DOHH2 (cell line): Measurements from ENCODE around the gene ITGA8.

Experiments
- H3F3A ChIP-seq: fragments of 200-600 bp; sonication (generic), shearing (Covaris generic); 2 replicates; pipeline ENCODE4 v1.6.0; 2016; ENCODE audit warnings: antibody characterized with exemption, mild to moderate bottlenecking; ENCODE audit not compliant: control insufficient read depth, insufficient read depth
- H3K27ac ChIP-seq: fragments of 200-600 bp; sonication (generic); 2 replicates; pipeline ENCODE4 v1.5.1; 2014; ENCODE audit warnings: low read depth, mild to moderate bottlenecking, low read length, moderate library complexity
- H3K27me3 ChIP-seq: fragments of 200-600 bp; sonication (generic); 2 replicates; pipeline ENCODE4 v1.6.1; 2014; ENCODE audit warnings: mild to moderate bottlenecking, low read length, mixed read lengths; ENCODE audit not compliant: control insufficient read depth
- H3K36me3 ChIP-seq: fragments of 200-600 bp; sonication (generic); 2 replicates; pipeline ENCODE4 v1.6.1; 2014; ENCODE audit warnings: mild to moderate bottlenecking, low read length, moderate library complexity, mixed read lengths; ENCODE audit not compliant: control insufficient read depth
- H3K4me1 ChIP-seq: fragments of 200-600 bp; sonication (generic); 2 replicates; pipeline ENCODE4 v1.6.1; 2014; ENCODE audit warnings: mild to moderate bottlenecking, low read length, mixed read lengths; ENCODE audit not compliant: control insufficient read depth
- H3K4me2 ChIP-seq: fragments of 200-600 bp; sonication (generic); 2 replicates; pipeline ENCODE4 v1.6.0; 2014; ENCODE audit warnings: mild to moderate bottlenecking, low read length, moderate library complexity
- H3K4me3 ChIP-seq: fragments of 200-600 bp; sonication (generic); 2 replicates; pipeline ENCODE4 v1.5.1; 2014; ENCODE audit warnings: mild to moderate bottlenecking, low read length, mixed read lengths
- H3K79me2 ChIP-seq: fragments of 200-600 bp; sonication (generic); 2 replicates; pipeline ENCODE4 v1.6.1; 2014; ENCODE audit warnings: mild to moderate bottlenecking, low read length, mixed read lengths; ENCODE audit not compliant: control insufficient read depth
- H3K9me2 ChIP-seq: fragments of 200-600 bp; sonication (generic); replicated peaks from 2 replicates; pipeline ENCODE4 v1.6.1; 2014; ENCODE audit warnings: mild to moderate bottlenecking, low read length, mixed read lengths; ENCODE audit not compliant: control insufficient read depth
- H3K9me3 ChIP-seq: fragments of 200-600 bp; sonication (generic); 2 replicates; pipeline ENCODE4 v1.6.1; 2014; ENCODE audit warnings: antibody characterized with exemption, low read length, mixed read lengths; ENCODE audit not compliant: control insufficient read depth, insufficient read depth
- H4K20me1 ChIP-seq: fragments of 200-600 bp; sonication (generic); 2 replicates; pipeline ENCODE4 v1.6.0; 2014; ENCODE audit warnings: low read depth, mild to moderate bottlenecking, antibody characterized with exemption, low read length, moderate library complexity; ENCODE audit not compliant: control insufficient read depth, insufficient read depth
- CTCF ChIP-seq: fragments of 200-600 bp; sonication (generic); IDR thresholded peaks from one replicate; pipeline ENCODE4 v1.5.1; 2014; ENCODE audit warnings: antibody characterized with exemption, mild to moderate bottlenecking, low read depth, low read length; ENCODE audit not compliant: poor library complexity, severe bottlenecking
- EZH2phosphoT487 ChIP-seq: fragments of 200-600 bp; sonication (generic); IDR thresholded peaks from 2 replicates; pipeline ENCODE4 v1.6.1; 2017; ENCODE audit warnings: borderline replicate concordance, mild to moderate bottlenecking, antibody characterized with exemption, low read length, moderate library complexity, mixed read lengths

The ITGA8 gene

GRCh38 chr10:15735763-15736162 lies 16.0 kb upstream of the ITGA8 start:
- Histone ChIP-seq H3K9me2 (no peaks in the 10 kb centered on the region), H3K4me2 (no peak overlapping the region), H3K79me2 (no peaks in the 10 kb centered on the region), H3K4me1 (no peaks in the 10 kb centered on the region), H3K9me3 (no peaks in the 10 kb centered on the region), H3K4me3 (no peak overlapping the region), H4K20me1 (no peaks in the 10 kb centered on the region), H3K36me3 (no peaks in the 10 kb centered on the region), H3F3A (no peaks in the 10 kb centered on the region), H3K27ac (no peak overlapping the region), H3K27me3 (no peaks in the 10 kb centered on the region)
- TF ChIP-seq EZH2phosphoT487 = no peak
- TF ChIP-seq CTCF = no peak

- Histone ChIP-seq H4K20me1 (no peaks in the 10 kb centered on the region), H3K27ac (no peak overlapping the region), H3K9me2 (no peaks in the 10 kb centered on the region), H3K4me3 (no peak overlapping the region), H3K4me1 (no peaks in the 10 kb centered on the region), H3K36me3 (no peaks in the 10 kb centered on the region), H3K27me3 (no peaks in the 10 kb centered on the region), H3K79me2 (no peaks in the 10 kb centered on the region), H3F3A (no peaks in the 10 kb centered on the region), H3K4me2 (no peak overlapping the region), H3K9me3 (no peaks in the 10 kb centered on the region)
- TF ChIP-seq CTCF (no peak), EZH2phosphoT487 (no peak)
Observed at GRCh38 chr10:15730341-15730740, 10.6 kb upstream of the ITGA8 start.

- Histone ChIP-seq H3K4me3 (no peak overlapping the region), H3K79me2 (no peaks in the 10 kb centered on the region), H3K36me3 (no peaks in the 10 kb centered on the region), H3K9me2 (no peaks in the 10 kb centered on the region), H4K20me1 (no peaks in the 10 kb centered on the region), H3K27ac (no peak overlapping the region), H3K4me2 (no peak overlapping the region), H3F3A (no peaks in the 10 kb centered on the region), H3K4me1 (no peaks in the 10 kb centered on the region), H3K9me3 (no peaks in the 10 kb centered on the region), H3K27me3 (no peaks in the 10 kb centered on the region)
- TF ChIP-seq CTCF (no peak), EZH2phosphoT487 (no peak)
Observed at GRCh38 chr10:15729890-15730289, 10.2 kb upstream of the ITGA8 start.

- Histone ChIP-seq H3K27ac (no peak overlapping the region), H3K9me2 (no peaks in the 10 kb centered on the region), H3K4me1 (no peaks in the 10 kb centered on the region), H3K4me3 (no peak overlapping the region), H3K79me2 (no peaks in the 10 kb centered on the region), H3F3A (no peaks in the 10 kb centered on the region), H4K20me1 (no peaks in the 10 kb centered on the region), H3K4me2 (no peak overlapping the region), H3K36me3 (no peaks in the 10 kb centered on the region), H3K27me3 (no peaks in the 10 kb centered on the region), H3K9me3 (no peaks in the 10 kb centered on the region)
- TF ChIP-seq EZH2phosphoT487 (no peak), CTCF (no peak)
Observed at GRCh38 chr10:15726042-15726441, 6.3 kb upstream of the ITGA8 start.
